ENCODE data around the gene PLD4.

DNA sequence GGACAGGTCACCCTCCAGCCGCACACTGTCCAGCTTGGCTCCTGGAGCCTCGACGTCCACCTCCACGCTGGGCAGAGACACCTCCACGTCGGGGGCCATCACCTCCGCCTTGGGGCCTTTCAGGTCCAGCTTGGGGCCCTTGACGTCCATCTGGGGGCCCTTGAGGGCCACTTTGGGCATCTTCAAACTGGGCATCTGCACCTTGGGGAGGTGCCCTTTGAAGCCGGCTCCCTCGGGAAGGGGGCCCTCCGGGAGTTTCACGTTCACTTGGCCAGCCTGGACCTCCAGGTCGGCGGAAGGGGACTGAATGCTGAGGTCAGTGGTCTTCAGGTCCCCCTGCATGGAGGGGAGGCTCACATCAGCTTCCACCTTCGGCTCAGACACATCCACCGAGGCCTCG lies 25.3 kb downstream of the PLD4 start:
- TF ChIP-seq POLR2A (IDR thresholded peaks at IDR 0.05; ENCODE audit: control extremely low read depth in 1 of 2, low read depth in 2 of 2, low read length in 2 of 2) = no peak
- TF ChIP-seq CTCF (IDR thresholded peaks at IDR 0.05; ENCODE audit: control extremely low read depth in 1 of 3, insufficient read depth in 1 of 3, low read depth in 1 of 3, low read length in 3 of 3) = no peak
- TF ChIP-seq, protein P1, sequence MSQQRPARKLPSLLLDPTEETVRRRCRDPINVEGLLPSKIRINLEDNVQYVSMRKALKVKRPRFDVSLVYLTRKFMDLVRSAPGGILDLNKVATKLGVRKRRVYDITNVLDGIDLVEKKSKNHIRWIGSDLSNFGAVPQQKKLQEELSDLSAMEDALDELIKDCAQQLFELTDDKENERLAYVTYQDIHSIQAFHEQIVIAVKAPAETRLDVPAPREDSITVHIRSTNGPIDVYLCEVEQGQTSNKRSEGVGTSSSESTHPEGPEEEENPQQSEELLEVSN (IDR thresholded peaks at IDR 0.05) = no peak
- no peak for TF ChIP-seq TBP (IDR thresholded peaks at IDR 0.05; ENCODE audit: low read depth, low read length)
- TF ChIP-seq POU5F1 (IDR thresholded peaks at IDR 0.05; ENCODE audit: low read depth, low read length) = no peak
- TF ChIP-seq RAD21 (IDR thresholded peaks at IDR 0.05 in 1 of 2, conservative IDR thresholded peaks at IDR 0.05 in 1 of 2; ENCODE audit: low read depth in 2 of 2, low read length in 2 of 2) = no peak
- TF ChIP-seq TAF1 (IDR thresholded peaks at IDR 0.05; ENCODE audit: low read depth, low read length) = no peak
- no peak for TF ChIP-seq YY1 (IDR thresholded peaks at IDR 0.05; ENCODE audit: low read depth, low read length)
- no peak for TF ChIP-seq SUZ12 (IDR thresholded peaks at IDR 0.05; ENCODE audit: low read length)
- no peak for TF ChIP-seq USF2 (IDR thresholded peaks at IDR 0.05; ENCODE audit: low read length)
- TF ChIP-seq JUND (IDR thresholded peaks at IDR 0.05; ENCODE audit: low read length) = no peak

Data from H1 (cell line).